NOMO-1 treated with DMSO at 0.1 percent for 48 hours (cell line): Measurements from ENCODE around the gene KRTAP10-10.
"Not testable (repeated sequence)": the region's sequence is repeated elsewhere in the genome, so short reads cannot be mapped to it uniquely, and the experiment has no call there.

ENCODE experiments used
- DNase-seq: peaks from one replicate; lab custom pipeline; 2025; ENCODE audit not compliant: unreplicated experiment; lab: John Stamatoyannopoulos, UW

KRTAP10-10 gene

GRCh38 chr21:44623575-44623974 is 13.6 kb upstream of the KRTAP10-10 start:
- no peak for DNase-seq

GRCh38 chr21:44625756-44626155 is 11.4 kb upstream of the KRTAP10-10 start:
- no peak for DNase-seq

GRCh38 chr21:44626262-44626661 is 10.9 kb upstream of the KRTAP10-10 start:
- DNase-seq, result no peak

- DNase-seq, result no peak
These were observed 10.4 kb upstream of the KRTAP10-10 start, which contains the start of gene KRTAP10-9 for GRCh38 chr21:44626673-44627143. Gene KRTAP10-9 (plus strand): TSS chr21:44627093. CDS start chr21:44627172, 79 bp downstream.

- not testable (repeated sequence) for DNase-seq
These were observed 9.9 kb upstream of the KRTAP10-10 start for GRCh38 chr21:44627181-44627822.

- not testable (repeated sequence) for DNase-seq
These were observed 9.3 kb upstream of the KRTAP10-10 start for GRCh38 chr21:44627831-44628233.

GRCh38 chr21:44628707-44629391 is 8.3 kb upstream of the KRTAP10-10 start:
- no peak for DNase-seq

- no peak for DNase-seq
These were observed 6.7 kb upstream of the KRTAP10-10 start for GRCh38 chr21:44630440-44630839.

GRCh38 chr21:44632067-44632466 is 5.1 kb upstream of the KRTAP10-10 start:
- no peak for DNase-seq

- DNase-seq, result no peak
These were observed 743 bp upstream of the KRTAP10-10 start for GRCh38 chr21:44636209-44637017.

- DNase-seq, result not testable (repeated sequence)
These were observed 744 bp downstream of the KRTAP10-10 start for GRCh38 chr21:44637851-44638348.

- not testable (repeated sequence) for DNase-seq
These were observed 1.6 kb downstream of the KRTAP10-10 start for GRCh38 chr21:44638506-44639330.

GRCh38 chr21:44639331-44639655 is 2.1 kb downstream of the KRTAP10-10 start:
- DNase-seq, result no peak

GRCh38 chr21:44640761-44641160 is 3.6 kb downstream of the KRTAP10-10 start:
- no peak for DNase-seq

GRCh38 chr21:44643741-44644310 is 6.7 kb downstream of the KRTAP10-10 start:
- DNase-seq, result no peak

- no peak for DNase-seq
These were observed 7.7 kb downstream of the KRTAP10-10 start for GRCh38 chr21:44644878-44645277.

- not testable (repeated sequence) for DNase-seq
These were observed 9.4 kb downstream of the KRTAP10-10 start, which contains the start of gene KRTAP10-11 for GRCh38 chr21:44646366-44647221. Gene KRTAP10-11 (plus strand): TSS chr21:44646414. CDS start chr21:44646459, 45 bp downstream.

GRCh38 chr21:44647222-44647552 is 10.0 kb downstream of the KRTAP10-10 start:
- no peak for DNase-seq

- DNase-seq, result no peak
These were observed 11.6 kb downstream of the KRTAP10-10 start for GRCh38 chr21:44648557-44649311.
